ENCODE data around the gene TMEM238. TPM values are rescaled to one million over a fixed set of nuclear protein-coding genes. Genes with fewer than 3 reads are reported as not detected.
A peak's percentile ranks its signal among the peaks of the same experiment; 100 is the strongest.

Gene TMEM238
- total RNA-seq, 1 experiment from 2014 or later: 7.4 TPM

DNA sequence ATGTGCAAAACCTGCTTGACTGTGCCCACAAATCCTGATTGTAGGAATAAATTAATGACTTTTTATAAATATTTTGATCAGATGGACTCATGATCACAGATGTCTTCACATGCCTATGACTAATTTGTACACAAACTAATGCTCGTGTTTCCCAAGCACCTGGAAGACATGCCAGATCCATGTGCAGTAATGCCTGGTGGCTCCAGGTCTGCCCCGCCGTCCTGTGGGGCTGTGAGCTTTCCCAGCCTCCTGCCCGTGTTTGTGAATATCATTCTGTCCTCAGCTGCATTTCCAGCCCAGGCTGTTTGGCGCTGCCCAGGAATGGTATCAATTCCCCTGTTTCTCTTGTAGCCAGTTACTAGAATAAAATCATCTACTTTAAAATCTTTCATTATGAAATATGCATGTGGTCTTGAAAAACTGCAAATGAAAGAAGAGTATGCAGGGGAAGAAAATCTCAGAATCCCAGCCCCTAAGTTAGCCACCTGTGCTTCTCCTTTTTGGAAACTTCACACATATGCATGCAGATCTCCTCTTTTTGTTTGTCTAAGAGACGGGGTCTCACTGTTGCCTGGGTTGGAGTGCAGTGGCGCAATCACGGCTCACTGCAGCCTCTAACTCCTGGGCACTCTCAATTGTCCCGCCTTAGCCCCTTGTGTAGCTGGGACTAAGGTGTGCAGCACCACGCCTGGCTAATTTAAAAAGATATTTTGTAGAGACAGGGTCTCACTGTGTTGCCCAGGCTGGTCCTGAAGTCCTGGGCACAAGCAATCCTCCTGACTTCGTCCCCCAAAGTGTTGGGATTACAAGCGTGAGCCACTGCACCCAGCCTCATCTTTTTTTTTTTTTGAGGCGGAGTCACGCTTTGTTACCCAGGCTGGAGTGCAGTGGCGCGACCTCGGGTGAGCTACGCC, 7.9 kb upstream of the TMEM238 start:
- ATAC-seq (peak; percentile 19; the same call in 1 of the 2 replicates), DNase-seq (ENCODE audit: low read depth, low spot score) (no peak)
- in situ Hi-C loops (cut with HindIII; ENCODE audit: low pct_unique_long_range_greater_than_20kb, low sequenced_read_pairs): no loop called here
- ChIA-PET POLR2A (no interaction called here), CTCF (no interaction called here)
- intact Hi-C loops (cut with micrococcal nuclease; ENCODE audit: unreplicated experiment): no loop called here
- H3K27me3 ChIP-seq (ENCODE audit: control insufficient read depth, insufficient read depth, low read length): no peaks in the 10 kb centered on the region
- peaks cover 15% of the 10 kb centered on the region for H3K36me3 ChIP-seq (ENCODE audit: control insufficient read depth, insufficient read depth, low read length)
- peaks cover 52% of the 10 kb centered on the region for H3K4me1 ChIP-seq (ENCODE audit: control insufficient read depth, insufficient read depth, low read length)
- no peak overlapping the region for H3K4me3 ChIP-seq (ENCODE audit: low read depth in 2 of 2, low read length in 2 of 2)
- BruUV-seq (replicated peaks): no TSS peak
- TF ChIP-seq CTCF (IDR thresholded peaks at IDR 0.05): no peak
- no peak for TF ChIP-seq SIN3A (IDR thresholded peaks at IDR 0.05; ENCODE audit: borderline replicate concordance, insufficient read depth, low read depth, low read length)
- no peak for TF ChIP-seq POLR2AphosphoS5 (IDR thresholded peaks at IDR 0.05; ENCODE audit: low read depth, low read length)
- TF ChIP-seq, protein P1, sequence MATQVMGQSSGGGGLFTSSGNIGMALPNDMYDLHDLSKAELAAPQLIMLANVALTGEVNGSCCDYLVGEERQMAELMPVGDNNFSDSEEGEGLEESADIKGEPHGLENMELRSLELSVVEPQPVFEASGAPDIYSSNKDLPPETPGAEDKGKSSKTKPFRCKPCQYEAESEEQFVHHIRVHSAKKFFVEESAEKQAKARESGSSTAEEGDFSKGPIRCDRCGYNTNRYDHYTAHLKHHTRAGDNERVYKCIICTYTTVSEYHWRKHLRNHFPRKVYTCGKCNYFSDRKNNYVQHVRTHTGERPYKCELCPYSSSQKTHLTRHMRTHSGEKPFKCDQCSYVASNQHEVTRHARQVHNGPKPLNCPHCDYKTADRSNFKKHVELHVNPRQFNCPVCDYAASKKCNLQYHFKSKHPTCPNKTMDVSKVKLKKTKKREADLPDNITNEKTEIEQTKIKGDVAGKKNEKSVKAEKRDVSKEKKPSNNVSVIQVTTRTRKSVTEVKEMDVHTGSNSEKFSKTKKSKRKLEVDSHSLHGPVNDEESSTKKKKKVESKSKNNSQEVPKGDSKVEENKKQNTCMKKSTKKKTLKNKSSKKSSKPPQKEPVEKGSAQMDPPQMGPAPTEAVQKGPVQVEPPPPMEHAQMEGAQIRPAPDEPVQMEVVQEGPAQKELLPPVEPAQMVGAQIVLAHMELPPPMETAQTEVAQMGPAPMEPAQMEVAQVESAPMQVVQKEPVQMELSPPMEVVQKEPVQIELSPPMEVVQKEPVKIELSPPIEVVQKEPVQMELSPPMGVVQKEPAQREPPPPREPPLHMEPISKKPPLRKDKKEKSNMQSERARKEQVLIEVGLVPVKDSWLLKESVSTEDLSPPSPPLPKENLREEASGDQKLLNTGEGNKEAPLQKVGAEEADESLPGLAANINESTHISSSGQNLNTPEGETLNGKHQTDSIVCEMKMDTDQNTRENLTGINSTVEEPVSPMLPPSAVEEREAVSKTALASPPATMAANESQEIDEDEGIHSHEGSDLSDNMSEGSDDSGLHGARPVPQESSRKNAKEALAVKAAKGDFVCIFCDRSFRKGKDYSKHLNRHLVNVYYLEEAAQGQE (IDR thresholded peaks at IDR 0.05; ENCODE audit: insufficient read depth in 1 of 2, low read depth in 2 of 2, low read length in 1 of 2): no peak
- no peak for TF ChIP-seq TCF7L2 (IDR thresholded peaks at IDR 0.05; ENCODE audit: low read depth, low read length)
- no peaks in the 10 kb centered on the region for H3K9me3 ChIP-seq (ENCODE audit: control insufficient read depth, insufficient read depth, low read depth, low read length)
- no peak overlapping the region for H3K27ac ChIP-seq (ENCODE audit: low read length)

DNA sequence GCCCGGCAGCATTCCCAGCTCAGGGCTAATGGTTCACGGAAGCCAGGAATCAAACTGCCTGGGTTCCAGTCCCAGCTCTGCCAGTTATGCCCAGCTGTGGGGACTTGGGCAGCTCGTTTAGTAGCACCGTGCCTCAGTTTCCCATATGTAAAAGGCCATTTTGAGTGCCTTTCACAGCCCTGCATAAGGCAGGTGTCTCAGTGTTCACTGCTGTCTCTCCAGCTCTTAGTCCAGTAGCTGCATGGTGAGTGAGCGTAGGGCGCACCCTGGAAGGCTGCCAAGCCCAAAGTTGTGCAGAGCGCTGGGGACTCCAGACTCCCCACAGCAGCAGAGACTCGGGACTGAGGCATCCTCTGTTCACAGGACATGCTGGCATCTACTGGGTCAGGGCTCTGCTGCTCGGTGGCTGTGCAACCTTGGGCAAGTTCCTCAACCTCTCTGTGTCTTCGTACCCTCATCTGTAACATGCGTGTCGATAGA, 7.1 kb upstream of the TMEM238 start:
- CTCF ChIA-PET: no interaction called here
- BruUV-seq (replicated peaks): no TSS peak
- peak; percentile 80 for TF ChIP-seq POLR2AphosphoS5 (IDR thresholded peaks at IDR 0.05; ENCODE audit: low read depth, low read length)
- TF ChIP-seq, protein P1 (IDR thresholded peaks at IDR 0.05; ENCODE audit: insufficient read depth in 1 of 2, low read depth in 2 of 2, low read length in 1 of 2): peak in 1 of 2 experiments; percentile 13; a peak in 1 of 4 replicates
- TF ChIP-seq SIN3A (IDR thresholded peaks at IDR 0.05; ENCODE audit: borderline replicate concordance, insufficient read depth, low read depth, low read length): no peak

More for the DNA sequence above, 7.1 kb upstream of the TMEM238 start:
- Histone ChIP-seq H3K4me3 (ENCODE audit: low read depth in 2 of 2, low read length in 2 of 2) (no peak overlapping the region), H3K36me3 (ENCODE audit: control insufficient read depth, insufficient read depth, low read length) (peaks cover 19% of the 10 kb centered on the region), H3K27me3 (ENCODE audit: control insufficient read depth, insufficient read depth, low read length) (no peaks in the 10 kb centered on the region), H3K9me3 (ENCODE audit: control insufficient read depth, insufficient read depth, low read depth, low read length) (no peaks in the 10 kb centered on the region), H3K27ac (ENCODE audit: low read length) (no peak overlapping the region), H3K4me1 (ENCODE audit: control insufficient read depth, insufficient read depth, low read length) (peaks cover 53% of the 10 kb centered on the region)
- in situ Hi-C loops (cut with HindIII; ENCODE audit: low pct_unique_long_range_greater_than_20kb, low sequenced_read_pairs) (no loop called here), intact Hi-C loops (cut with micrococcal nuclease; ENCODE audit: unreplicated experiment) (no loop called here)
- DNase-seq (ENCODE audit: low read depth, low spot score): no peak
- POLR2A ChIA-PET: interaction anchor here (1.6 kb wide), 1 partner anchor 8 kb away, joined by 5 read pairs; no protein-coding TSS in a partner anchor
- ATAC-seq: peak; percentile 28
